K562 (cell line): ENCODE measurements around the gene MAPK13. TPM values are rescaled to one million over a fixed set of nuclear protein-coding genes. Genes with fewer than 3 reads are reported as not detected.

Experiments used
- CTCF ChIP-seq, 3 experiments: IDR thresholded peaks in 2 of 3; conservative IDR thresholded peaks in 1 of 3; 2 replicates each; pipeline ENCODE4 v1.5.1; 2011 to 2012; ENCODE audit warnings: low read length in 3 of 3, mild to moderate bottlenecking in 3 of 3, control low read depth in 2 of 3, improper control_type of control experiment in 1 of 3, inconsistent platforms in 1 of 3, low read depth in 1 of 3, mixed read lengths in 1 of 3, moderate library complexity in 1 of 3; ENCODE audit not compliant: insufficient read depth in 2 of 3
- POU5F1 ChIP-seq: fragments of 150-350 bp; IDR thresholded peaks from 2 replicates; pipeline ENCODE4 v1.6.1; 2014; ENCODE audit warnings: borderline replicate concordance, low read length, low read depth, mild to moderate bottlenecking; ENCODE audit not compliant: partially characterized antibody
- RAD21 ChIP-seq, 2 experiments: fragments of 250-450 bp in 1 of 2; fragments of 450-650 bp in 1 of 2; sonication (Bioruptor Pico) in 1 of 2; formaldehyde crosslinking in 1 of 2; IDR thresholded peaks in 1 of 2; conservative IDR thresholded peaks in 1 of 2; 2 replicates each; pipeline versions ENCODE4 v1.4.0 to v1.8.0; 2020 to 2022; ENCODE audit warnings: mild to moderate bottlenecking in 2 of 2, moderate library complexity in 1 of 2
- TEAD2 ChIP-seq: fragments of 450-650 bp; IDR thresholded peaks from 2 replicates; pipeline ENCODE4 v1.6.1; 2016; ENCODE audit warnings: missing genetic modification characterization, control low read depth, missing compliant biosample characterization
- TSC22D4 ChIP-seq: fragments of 450-650 bp; IDR thresholded peaks from 2 replicates; pipeline ENCODE4 v1.6.1; 2016; ENCODE audit warnings: missing genetic modification characterization, missing biosample characterization, control low read depth
- ZBTB11 ChIP-seq, 3 experiments: fragments of 200-800 bp in 1 of 3; fragments of 250-450 bp in 1 of 3; fragments of 450-650 bp in 1 of 3; sonication (Bioruptor Pico) in 1 of 3; sonication (Bioruptor generic) in 1 of 3; formaldehyde crosslinking in 1 of 3; IDR thresholded peaks; 2 replicates each; pipeline versions ENCODE4 v1.6.1 to v1.8.0; 2016 to 2022; ENCODE audit warnings: mild to moderate bottlenecking in 2 of 3, missing genetic modification characterization in 2 of 3, missing compliant biosample characterization in 1 of 3, moderate library complexity in 1 of 3
- ZNF280B ChIP-seq: fragments of 250-450 bp; sonication (Bioruptor Pico); IDR thresholded peaks from 2 replicates; pipeline ENCODE4 v1.5.1; 2021; ENCODE audit warnings: mild to moderate bottlenecking
- ZNF318 ChIP-seq, 2 experiments: fragments of 450-650 bp; IDR thresholded peaks; 2 replicates each; pipeline ENCODE4 v1.6.1; 2016; ENCODE audit warnings: mild to moderate bottlenecking in 2 of 2, borderline replicate concordance in 1 of 2, low read depth in 1 of 2, moderate library complexity in 1 of 2
- polyA plus RNA-seq, 8 experiments: library from polyadenylated mRNA; depleted of rRNA in 4 of 8; stranded (reverse) in 5 of 8; unstranded in 3 of 8; fragments of >200 nt; fragmentation: Nextera tagmentation in 2 of 8; fragmentation: Illumina TruSeq in 1 of 8; extraction: Ambion mirVana in 2 of 8; extraction: Trizol in 1 of 8; gene quantifications; 2 replicates each; pipeline versions ENCODE4 v1.2.1 to v1.2.3, GENCODE V29; 2011 to 2014; ENCODE audit warnings: inconsistent platforms in 1 of 8, missing spikeins in 1 of 8
- total RNA-seq, 7 experiments: library from RNA; depleted of rRNA in 6 of 7; stranded (reverse); fragments of >200 nt in 6 of 7; fragmentation: Illumina TruSeq in 2 of 7; extraction: Trizol in 2 of 7; gene quantifications; 2 replicates each; pipeline versions ENCODE4 v1.2.1 to v1.2.3, GENCODE V29; 2011 to 2021; ENCODE audit warnings: low replicate concordance in 1 of 7

Gene MAPK13
- total and polyA plus RNA-seq, 9 of the 15 experiments (the other 6 are each of a cell fraction or from before 2014, with no cell fraction given) = 0.03 to 2.3 (median 0.48) TPM; not detected in 1

GRCh38 chr6:36123270-36124139 is 6.8 kb upstream of the MAPK13 start (continued):
- TF ChIP-seq ZNF318 (IDR thresholded peaks at IDR 0.05; ENCODE audit: borderline replicate concordance in 1 of 2, low read depth in 1 of 2) = no peak
- peak; percentile 74 to 90 for TF ChIP-seq RAD21 (CRISPR knock-in tag; conservative IDR thresholded peaks at IDR 0.05 in 1 of 2, IDR thresholded peaks at IDR 0.05 in 1 of 2)
- TF ChIP-seq TEAD2 (tag) = no peak
- peak; percentile 79 to 92 (median 92) for TF ChIP-seq CTCF (IDR thresholded peaks at IDR 0.05 in 2 of 3, conservative IDR thresholded peaks at IDR 0.05 in 1 of 3; ENCODE audit: insufficient read depth in 2 of 3, low read depth in 1 of 3, low read length in 3 of 3)
- no peak for TF ChIP-seq ZNF280B (CRISPR knock-in tag)
- no peak for TF ChIP-seq TSC22D4
- TF ChIP-seq POU5F1 = no peak
- no peak for TF ChIP-seq ZBTB11 (CRISPR knock-in tag; IDR thresholded peaks at IDR 0.05)
